Uterus (tissue), 4 donors: Measurements from ENCODE around the gene SMNDC1. TPM values are rescaled to one million over a fixed set of nuclear protein-coding genes. Genes with fewer than 3 reads are reported as not detected.

Source experiments
- DNase-seq, 2 donors: peaks; one replicate each; pipeline ENCODE4 v3.0.0-alpha.2; 2019 to 2020
- H3K27ac ChIP-seq, 2 donors: fragments of 200-600 bp; sonication (generic); 1 replicate in 1 of 2; 2 replicates in 1 of 2; pipeline ENCODE4 v1.5.1; 2016 to 2018
- H3K27me3 ChIP-seq, 2 donors: fragments of 200-600 bp; sonication (generic); one replicate each; pipeline ENCODE4 v1.5.1; 2018 to 2019; ENCODE audit warnings: control low read depth in 1 of 2
- H3K36me3 ChIP-seq, 2 donors: fragments of 200-600 bp; sonication (generic); one replicate each; pipeline ENCODE4 v1.5.1; 2019; ENCODE audit warnings: control low read depth in 1 of 2
- H3K4me1 ChIP-seq, 2 donors: fragments of 200-600 bp; sonication (generic); one replicate each; pipeline ENCODE4 v1.5.1; 2018 to 2019; ENCODE audit warnings: control low read depth in 1 of 2
- H3K4me3 ChIP-seq, 2 donors: fragments of 200-600 bp; sonication (generic); 1 replicate in 1 of 2; 2 replicates in 1 of 2; pipeline ENCODE4 v1.5.1; 2018 to 2019; ENCODE audit warnings: mild to moderate bottlenecking in 1 of 2
- H3K9me3 ChIP-seq, 2 donors: fragments of 200-600 bp; sonication (generic); one replicate each; pipeline ENCODE4 v1.5.1; 2019; ENCODE audit warnings: control low read depth in 1 of 2
- CTCF ChIP-seq, 4 experiments: fragments of 200-600 bp in 2 of 4; fragments of 450-650 bp in 2 of 4; sonication (generic) in 2 of 4; IDR thresholded peaks; one replicate each; pipeline ENCODE4 v1.5.1; 2016 to 2019; ENCODE audit warnings: antibody characterized with exemption in 4 of 4, mild to moderate bottlenecking in 2 of 4, moderate library complexity in 1 of 4
- POLR2A ChIP-seq, 2 donors: fragments of 450-650 bp; IDR thresholded peaks; one replicate each; pipeline ENCODE4 v1.6.1; 2016; ENCODE audit warnings: antibody characterized with exemption in 2 of 2, mild to moderate bottlenecking in 1 of 2, moderate library complexity in 1 of 2
- intact Hi-C: fragments of 100-400 bp; cut with DNase I; formaldehyde crosslinking; loops from one replicate; pipeline ENCODE4 v1.15.1; 2023; ENCODE audit warnings: low total_unique reads
- total RNA-seq, 4 donors: library from RNA; depleted of rRNA in 3 of 4; stranded (reverse); fragments of >200 nt in 3 of 4; gene quantifications; one replicate each; pipeline versions ENCODE4 v1.1.0 to v1.2.4, GENCODE V29; 2014 to 2023
- donor health status: DM: yes; HTN: yes; CAD: no.

SMNDC1 gene
- total RNA-seq, 4 donors from 2014 or later, result 14.6 to 41.2 (median 18.3) TPM

GRCh38 chr10:110263164-110263563, 41.6 kb downstream of the SMNDC1 start:
- Histone ChIP-seq H3K9me3 (no peaks in the 10 kb centered on the region), H3K27me3 (no peaks in the 10 kb centered on the region), H3K27ac (peak overlapping the region in 1 of 2 donors; percentile 28), H3K4me1 (peaks cover 0 to 26% of the 10 kb centered on the region in 2 donors), H3K4me3 (no peak overlapping the region), H3K36me3 (no peaks in the 10 kb centered on the region)
- TF ChIP-seq CTCF (IDR thresholded peaks at IDR 0.05) (no peak), POLR2A (IDR thresholded peaks at IDR 0.05) (no peak)
- intact Hi-C loops, result no loop called here
- DNase-seq, result no peak

- intact Hi-C loops, result no loop called here
- Histone ChIP-seq H3K4me3 (no peak overlapping the region), H3K9me3 (no peaks in the 10 kb centered on the region), H3K36me3 (no peaks in the 10 kb centered on the region), H3K27me3 (no peaks in the 10 kb centered on the region), H3K27ac (peak overlapping the region; percentile 1 to 8), H3K4me1 (peaks cover 0 to 31% of the 10 kb centered on the region in 2 donors)
- TF ChIP-seq CTCF (IDR thresholded peaks at IDR 0.05) (no peak), POLR2A (IDR thresholded peaks at IDR 0.05) (no peak)
- no peak for DNase-seq
Observed at GRCh38 chr10:110260746-110261477, 43.8 kb downstream of the SMNDC1 start.

GRCh38 chr10:110259317-110259716, 45.4 kb downstream of the SMNDC1 start:
- Histone ChIP-seq H3K4me3 (no peak overlapping the region), H3K36me3 (no peaks in the 10 kb centered on the region), H3K27ac (no peak overlapping the region), H3K27me3 (no peaks in the 10 kb centered on the region), H3K4me1 (peaks cover 0 to 31% of the 10 kb centered on the region in 2 donors), H3K9me3 (no peaks in the 10 kb centered on the region)
- TF ChIP-seq CTCF (IDR thresholded peaks at IDR 0.05) (no peak), POLR2A (IDR thresholded peaks at IDR 0.05) (no peak)
- intact Hi-C loops, result no loop called here
- no peak for DNase-seq

GRCh38 chr10:110258542-110258941, 46.2 kb downstream of the SMNDC1 start:
- peaks cover 0 to 31% of the 10 kb centered on the region in 2 donors for H3K4me1 ChIP-seq

More at GRCh38 chr10:110258542-110258941, 46.2 kb downstream of the SMNDC1 start:
- TF ChIP-seq CTCF (IDR thresholded peaks at IDR 0.05) (no peak), POLR2A (IDR thresholded peaks at IDR 0.05) (no peak)
- intact Hi-C loops, result no loop called here
- Histone ChIP-seq H3K27me3 (no peaks in the 10 kb centered on the region), H3K4me3 (no peak overlapping the region), H3K36me3 (no peaks in the 10 kb centered on the region), H3K27ac (no peak overlapping the region), H3K9me3 (no peaks in the 10 kb centered on the region)
- no peak for DNase-seq
